ENCODE results near the gene REXO4.

DNA sequence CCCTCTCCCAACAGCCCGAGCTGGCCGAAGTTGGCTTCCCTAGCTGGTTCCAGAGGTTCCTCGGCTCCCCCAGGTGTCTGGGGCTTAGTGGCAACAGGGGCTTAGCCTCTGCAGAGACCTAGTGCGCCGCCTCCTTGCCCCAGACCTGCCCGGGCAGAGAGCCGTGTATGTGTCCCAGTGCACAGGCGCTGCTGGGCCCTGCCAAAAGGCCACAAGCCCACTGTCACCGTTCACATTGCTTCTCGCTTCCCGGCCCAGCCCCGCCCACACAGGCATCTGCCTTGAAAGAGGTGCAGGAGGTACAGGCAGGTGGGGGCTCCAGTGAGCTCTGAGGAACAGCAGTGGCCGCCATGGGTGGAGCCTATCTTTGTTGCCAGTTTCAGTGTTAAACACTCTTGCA lies 39.4 kb upstream of the REXO4 start:
- TF ChIP-seq, protein P1, sequence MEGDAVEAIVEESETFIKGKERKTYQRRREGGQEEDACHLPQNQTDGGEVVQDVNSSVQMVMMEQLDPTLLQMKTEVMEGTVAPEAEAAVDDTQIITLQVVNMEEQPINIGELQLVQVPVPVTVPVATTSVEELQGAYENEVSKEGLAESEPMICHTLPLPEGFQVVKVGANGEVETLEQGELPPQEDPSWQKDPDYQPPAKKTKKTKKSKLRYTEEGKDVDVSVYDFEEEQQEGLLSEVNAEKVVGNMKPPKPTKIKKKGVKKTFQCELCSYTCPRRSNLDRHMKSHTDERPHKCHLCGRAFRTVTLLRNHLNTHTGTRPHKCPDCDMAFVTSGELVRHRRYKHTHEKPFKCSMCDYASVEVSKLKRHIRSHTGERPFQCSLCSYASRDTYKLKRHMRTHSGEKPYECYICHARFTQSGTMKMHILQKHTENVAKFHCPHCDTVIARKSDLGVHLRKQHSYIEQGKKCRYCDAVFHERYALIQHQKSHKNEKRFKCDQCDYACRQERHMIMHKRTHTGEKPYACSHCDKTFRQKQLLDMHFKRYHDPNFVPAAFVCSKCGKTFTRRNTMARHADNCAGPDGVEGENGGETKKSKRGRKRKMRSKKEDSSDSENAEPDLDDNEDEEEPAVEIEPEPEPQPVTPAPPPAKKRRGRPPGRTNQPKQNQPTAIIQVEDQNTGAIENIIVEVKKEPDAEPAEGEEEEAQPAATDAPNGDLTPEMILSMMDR (IDR thresholded peaks at IDR 0.05; ENCODE audit: insufficient read depth, low read depth, low read length) = no peak
- TF ChIP-seq EZH2 (IDR thresholded peaks at IDR 0.05; ENCODE audit: insufficient read depth, low read length) = no peak

Data from astrocyte (in vitro differentiated cells and primary cell).